MCF 10A (cell line): Measurements from ENCODE around the gene ARFGEF3. TPM values are rescaled to one million over a fixed set of nuclear protein-coding genes. Genes with fewer than 3 reads are reported as not detected.

ENCODE experiments used
- BruUV-seq: library from RNA; stranded (reverse); fragments of 400-500 nt; replicated peaks from 2 replicates; lab custom pipeline; 2021; lab: Mats Ljungman, UMichigan
- CTCF ChIA-PET: fragments of 300-600 bp; sonication (Branson Sonifier 250); formaldehyde crosslinking; extraction: SDS; loops from one replicate; lab custom pipeline; 2021; ENCODE audit warnings: antibody characterized with exemption, inconsistent platforms; lab: Yijun Ruan, JAX
- POLR2A ChIA-PET: fragments of 300-600, 350-650 bp; sonication (Branson Sonifier 250); formaldehyde crosslinking; extraction: SDS; loops from one replicate; lab custom pipeline; 2020; ENCODE audit warnings: antibody characterized with exemption, inconsistent platforms; lab: Yijun Ruan, JAX
- DNase-seq: peaks from one replicate; pipeline ENCODE4 v3.0.0-alpha.2; 2018; ENCODE audit not compliant: unreplicated experiment
- H3K27ac Mint-ChIP-seq: one replicate; pipeline ENCODE4 v1.8.0; 2022; ENCODE audit warnings: mild to moderate bottlenecking, low read depth, mixed read lengths; ENCODE audit not compliant: unreplicated experiment
- H3K27me3 Mint-ChIP-seq: one replicate; pipeline ENCODE4 v1.8.0; 2022; ENCODE audit warnings: mixed read lengths; ENCODE audit not compliant: insufficient read depth, unreplicated experiment
- H3K36me3 Mint-ChIP-seq: one replicate; pipeline ENCODE4 v1.8.0; 2022; ENCODE audit warnings: mild to moderate bottlenecking, moderate library complexity, mixed read lengths; ENCODE audit not compliant: insufficient read depth, unreplicated experiment
- H3K4me1 Mint-ChIP-seq: one replicate; pipeline ENCODE4 v1.8.0; 2022; ENCODE audit warnings: mixed read lengths; ENCODE audit not compliant: insufficient read depth, unreplicated experiment
- H3K4me3 Mint-ChIP-seq: one replicate; pipeline ENCODE4 v1.8.0; 2022; ENCODE audit warnings: mild to moderate bottlenecking, moderate library complexity, mixed read lengths; ENCODE audit not compliant: unreplicated experiment
- H3K9me3 Mint-ChIP-seq: one replicate; pipeline ENCODE4 v1.8.0; 2022; ENCODE audit warnings: mixed read lengths; ENCODE audit not compliant: unreplicated experiment
- intact Hi-C: fragments of 100-400 bp; cut with micrococcal nuclease; formaldehyde crosslinking; loops from 2 replicates; pipeline ENCODE4 v1.14.1; 2022
- total RNA-seq: library from RNA; stranded (reverse); gene quantifications from 2 replicates; pipeline ENCODE4 v1.2.3, GENCODE V29; 2022
- TF ChIP-seq, protein P1 (sequence below): fragments of 200-600 bp; IDR thresholded peaks from one replicate; pipeline ENCODE4 v1.8.0; 2022; ENCODE audit warnings: antibody characterized with exemption, mild to moderate bottlenecking; ENCODE audit not compliant: unreplicated experiment

Gene ARFGEF3
- total RNA-seq, 1 experiment from 2014 or later, result 3.4 TPM

DNA sequence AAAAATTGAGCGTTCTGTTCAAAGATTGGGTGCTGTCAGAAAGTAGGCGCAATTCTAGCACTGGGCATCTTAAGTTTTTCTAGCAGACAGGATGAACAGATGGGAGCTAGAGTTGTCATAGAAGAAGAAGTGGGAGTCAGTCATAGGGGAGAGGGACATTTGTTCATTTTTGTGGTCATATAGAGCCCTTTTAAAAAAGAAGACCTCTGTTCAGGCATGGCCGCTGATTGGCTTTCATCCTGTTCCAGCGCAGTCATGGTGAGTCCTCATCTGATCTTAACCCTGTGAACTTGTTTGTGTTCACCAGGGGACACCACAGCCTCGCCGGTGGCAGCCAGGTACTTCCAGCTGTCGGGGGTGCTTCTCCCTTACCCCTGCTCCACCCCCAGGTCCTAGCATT is 86.3 kb downstream of the ARFGEF3 start:
- intact Hi-C loops, result no loop called here
- Mint-ChIP-seq H3K27me3 (no peaks in the 10 kb centered on the region), H3K27ac (no peak overlapping the region), H3K4me3 (no peak overlapping the region), H3K36me3 (no peaks in the 10 kb centered on the region), H3K4me1 (peaks cover 6% of the 10 kb centered on the region), H3K9me3 (no peaks in the 10 kb centered on the region)
- BruUV-seq, result no TSS peak
- no peak for DNase-seq
- ChIA-PET CTCF (interaction anchor here (0.6 to 0.7 kb wide), 2 partner anchors 22 to 43 kb away, joined by 3 read pairs; no protein-coding TSS in a partner anchor), POLR2A (no interaction called here)
- TF ChIP-seq, protein P1, sequence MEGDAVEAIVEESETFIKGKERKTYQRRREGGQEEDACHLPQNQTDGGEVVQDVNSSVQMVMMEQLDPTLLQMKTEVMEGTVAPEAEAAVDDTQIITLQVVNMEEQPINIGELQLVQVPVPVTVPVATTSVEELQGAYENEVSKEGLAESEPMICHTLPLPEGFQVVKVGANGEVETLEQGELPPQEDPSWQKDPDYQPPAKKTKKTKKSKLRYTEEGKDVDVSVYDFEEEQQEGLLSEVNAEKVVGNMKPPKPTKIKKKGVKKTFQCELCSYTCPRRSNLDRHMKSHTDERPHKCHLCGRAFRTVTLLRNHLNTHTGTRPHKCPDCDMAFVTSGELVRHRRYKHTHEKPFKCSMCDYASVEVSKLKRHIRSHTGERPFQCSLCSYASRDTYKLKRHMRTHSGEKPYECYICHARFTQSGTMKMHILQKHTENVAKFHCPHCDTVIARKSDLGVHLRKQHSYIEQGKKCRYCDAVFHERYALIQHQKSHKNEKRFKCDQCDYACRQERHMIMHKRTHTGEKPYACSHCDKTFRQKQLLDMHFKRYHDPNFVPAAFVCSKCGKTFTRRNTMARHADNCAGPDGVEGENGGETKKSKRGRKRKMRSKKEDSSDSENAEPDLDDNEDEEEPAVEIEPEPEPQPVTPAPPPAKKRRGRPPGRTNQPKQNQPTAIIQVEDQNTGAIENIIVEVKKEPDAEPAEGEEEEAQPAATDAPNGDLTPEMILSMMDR, result no peak

DNA sequence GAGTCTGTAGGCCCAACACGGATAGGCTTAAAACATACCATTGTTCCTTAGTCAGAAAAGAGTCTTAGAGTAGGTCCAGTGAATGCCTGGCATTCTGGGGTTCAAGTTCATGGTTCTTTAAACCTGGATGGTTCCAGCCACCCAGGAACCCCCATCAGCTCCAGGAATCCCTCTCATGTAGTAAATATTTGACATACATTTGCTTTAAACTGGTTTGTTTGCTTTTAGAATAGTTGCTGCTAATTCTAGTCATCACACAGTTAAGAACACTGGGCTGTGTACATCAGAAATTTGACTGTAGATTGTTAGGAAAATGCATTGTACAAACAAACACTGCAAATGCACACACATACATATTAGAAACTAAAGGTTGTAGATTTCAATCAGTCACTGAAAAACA is 87.1 kb downstream of the ARFGEF3 start:
- Mint-ChIP-seq H3K27me3 (no peaks in the 10 kb centered on the region), H3K36me3 (no peaks in the 10 kb centered on the region), H3K4me3 (no peak overlapping the region), H3K4me1 (no peaks in the 10 kb centered on the region), H3K27ac (no peak overlapping the region), H3K9me3 (no peaks in the 10 kb centered on the region)
- ChIA-PET POLR2A (no interaction called here), CTCF (interaction anchor here (0.7 to 1.1 kb wide), 2 partner anchors 12 to 44 kb away, joined by 3 to 4 read pairs; no protein-coding TSS in a partner anchor)
- TF ChIP-seq, protein P1, result no peak
- no peak for DNase-seq
- intact Hi-C loops, result no loop called here
- no TSS peak for BruUV-seq

DNA sequence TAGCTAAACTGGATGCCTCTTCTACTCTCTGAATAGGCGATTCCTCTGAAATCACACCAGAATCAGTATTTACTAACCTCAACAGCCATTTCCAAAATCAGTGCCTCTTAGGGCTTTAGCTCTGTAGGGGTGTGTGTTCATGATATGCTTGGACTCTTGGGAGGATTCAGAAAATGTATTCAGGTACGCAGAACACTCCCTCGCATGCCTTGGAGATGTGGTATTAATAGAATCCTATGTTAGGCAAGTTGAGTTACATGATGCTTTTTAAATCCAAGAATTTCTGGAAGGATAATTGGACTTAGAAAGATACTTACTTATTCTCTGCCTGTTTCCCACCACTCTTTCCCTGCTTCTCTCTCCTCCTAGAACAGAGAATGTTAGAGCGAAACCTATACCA is 88.3 kb downstream of the ARFGEF3 start:
- no TSS peak for BruUV-seq
- Mint-ChIP-seq H3K9me3 (no peaks in the 10 kb centered on the region), H3K4me3 (no peak overlapping the region), H3K36me3 (no peaks in the 10 kb centered on the region), H3K27me3 (no peaks in the 10 kb centered on the region), H3K27ac (no peak overlapping the region), H3K4me1 (no peaks in the 10 kb centered on the region)
- TF ChIP-seq, protein P1, result no peak
- ChIA-PET POLR2A (interaction anchor here (1.1 kb wide), 1 partner anchor 26 kb away, joined by 3 read pairs; no protein-coding TSS in a partner anchor), CTCF (interaction anchor here (1.1 kb wide), 1 partner anchor 11 kb away, joined by 4 read pairs; no protein-coding TSS in a partner anchor)
- DNase-seq, result no peak
- intact Hi-C loops, result no loop called here

DNA sequence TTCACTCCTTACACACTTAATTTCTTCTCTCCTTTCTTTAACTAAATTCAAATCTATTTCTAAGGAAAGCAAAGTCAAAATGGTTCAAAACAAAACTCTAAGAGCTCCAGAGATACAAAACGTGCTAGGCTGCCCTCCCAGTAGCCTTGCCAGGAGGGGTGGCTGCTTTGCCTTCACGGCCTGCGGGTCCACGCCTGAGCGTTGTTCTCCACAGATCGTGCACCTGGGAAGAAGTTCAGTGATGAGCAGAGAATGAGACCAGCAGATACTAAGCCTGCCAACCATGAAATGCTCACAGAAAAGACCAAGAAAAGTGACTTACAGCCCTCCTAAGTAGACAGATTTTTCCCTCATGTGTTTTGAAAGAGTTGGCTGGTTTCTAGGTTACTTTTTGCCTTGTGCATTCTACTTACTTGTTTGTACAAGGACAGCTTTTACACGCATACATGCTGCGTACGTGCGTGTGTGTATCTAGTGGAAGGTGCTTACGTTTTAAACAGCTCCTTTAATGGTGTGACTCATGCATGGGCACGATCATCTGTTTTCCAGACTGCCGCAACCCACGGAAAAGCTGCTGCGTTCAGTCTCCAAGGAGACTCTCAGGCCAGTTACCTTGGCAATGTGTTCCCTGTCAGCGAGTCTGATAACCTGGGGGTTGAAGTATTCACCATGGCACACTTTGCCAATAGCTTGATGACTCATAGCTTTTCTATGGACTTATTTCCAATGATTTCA is 88.9 kb downstream of the ARFGEF3 start:
- no peak overlapping the region for H3K4me3 Mint-ChIP-seq
- CTCF ChIA-PET, result interaction anchor here (0.6 kb wide), 1 partner anchor 155 kb away, joined by 3 read pairs; no protein-coding TSS in a partner anchor
- H3K27me3 Mint-ChIP-seq, result no peaks in the 10 kb centered on the region
- no peaks in the 10 kb centered on the region for H3K9me3 Mint-ChIP-seq
- no peaks in the 10 kb centered on the region for H3K4me1 Mint-ChIP-seq
- no TSS peak for BruUV-seq
- POLR2A ChIA-PET, result interaction anchor here (1.0 to 1.1 kb wide), 3 partner anchors 16 to 54 kb away, joined by 3 to 6 read pairs (median 3); no protein-coding TSS in a partner anchor
- no peaks in the 10 kb centered on the region for H3K36me3 Mint-ChIP-seq
- peak; percentile 80 for DNase-seq
- intact Hi-C loops, result no loop called here
- H3K27ac Mint-ChIP-seq, result no peak overlapping the region
- TF ChIP-seq, protein P1, result no peak
